HCT116 (cell line): ENCODE data around the gene SIT1.

Experiments used
- EZH2phosphoT487 ChIP-seq: fragments of 200-600 bp; IDR thresholded peaks from 2 replicates; pipeline ENCODE4 v1.6.1; 2018; ENCODE audit warnings: antibody characterized with exemption, borderline replicate concordance
- POLR2A ChIP-seq: IDR thresholded peaks from 2 replicates; pipeline ENCODE4 v1.7.0; 2011; ENCODE audit warnings: borderline replicate concordance; ENCODE audit not compliant: insufficient read depth, insufficient read length; ENCODE audit errors: extremely low read depth
- POLR2AphosphoS5 ChIP-seq: IDR thresholded peaks from 2 replicates; pipeline ENCODE4 v1.6.1; 2011; ENCODE audit warnings: mild to moderate bottlenecking, low read depth, low read length, moderate library complexity
- SIN3A ChIP-seq: IDR thresholded peaks from 2 replicates; pipeline ENCODE4 v1.6.1; 2012; ENCODE audit warnings: low read depth
- TCF7L2 ChIP-seq: IDR thresholded peaks from 2 replicates; pipeline ENCODE4 v1.7.0; 2011; ENCODE audit warnings: borderline replicate concordance, inconsistent platforms; ENCODE audit not compliant: insufficient read depth, insufficient read length; ENCODE audit errors: extremely low read depth
- TF ChIP-seq, protein P1 (sequence below): IDR thresholded peaks from 2 replicates; pipeline ENCODE4 v1.6.1; 2012
- TF ChIP-seq, protein P2 (sequence below): IDR thresholded peaks from 2 replicates; pipeline ENCODE4 v1.6.1; 2012; ENCODE audit warnings: low read depth
- TF ChIP-seq, protein P3 (sequence below), 3 experiments: fragments of 200-600 bp in 1 of 3; sonication (generic) in 1 of 3; IDR thresholded peaks in 2 of 3; conservative IDR thresholded peaks in 1 of 3; 2 replicates each; pipeline ENCODE4 v1.5.1; 2012 to 2017; ENCODE audit warnings: low read depth in 2 of 3, low read length in 2 of 3, antibody characterized with exemption in 1 of 3, borderline replicate concordance in 1 of 3, control low read depth in 1 of 3, mild to moderate bottlenecking in 1 of 3, mixed read lengths in 1 of 3, mixed run types in 1 of 3, moderate library complexity in 1 of 3; ENCODE audit not compliant: insufficient read depth in 1 of 3
- TF ChIP-seq, protein P4 (sequence below): IDR thresholded peaks from 2 replicates; pipeline ENCODE4 v1.6.1; 2012

DNA sequence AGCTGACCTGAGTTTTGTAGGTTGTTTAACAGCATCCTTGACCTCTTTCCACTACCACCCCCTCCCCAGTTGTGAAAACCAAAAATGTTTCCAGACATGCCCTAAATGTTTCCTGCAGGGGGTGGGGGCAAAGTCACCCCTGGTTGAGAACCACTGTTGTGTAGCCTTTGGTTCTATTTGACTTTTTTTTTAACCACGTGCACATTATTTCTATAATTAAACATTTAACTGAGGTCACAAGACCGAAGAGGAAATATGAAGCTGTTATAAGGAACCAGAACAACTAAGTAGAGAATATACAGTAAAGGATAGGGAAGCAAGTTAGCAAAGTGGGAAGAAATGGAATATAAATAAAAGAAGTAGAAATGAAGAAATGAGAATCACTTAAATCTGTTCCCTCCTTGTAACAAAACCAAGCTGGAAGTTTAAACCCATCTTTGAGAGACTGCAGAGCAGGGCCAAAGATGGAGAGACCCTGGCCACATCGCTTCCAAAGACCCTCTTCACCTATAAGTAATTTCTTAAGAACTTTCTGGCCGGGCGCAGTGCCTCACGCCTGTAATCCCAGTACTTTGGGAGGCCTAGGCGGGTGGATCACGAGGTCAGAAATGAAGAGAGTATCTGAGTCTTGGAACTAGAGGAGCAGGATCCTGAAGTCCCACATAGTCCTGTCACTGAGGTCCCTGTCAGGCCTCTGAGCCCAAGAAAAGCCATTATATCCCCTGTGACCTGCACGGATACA, 14.4 kb downstream of the SIT1 start:
- TF ChIP-seq POLR2A (no peak), TCF7L2 (no peak), EZH2phosphoT487 (no peak), SIN3A (no peak), POLR2AphosphoS5 (no peak)
- TF ChIP-seq, protein P1, sequence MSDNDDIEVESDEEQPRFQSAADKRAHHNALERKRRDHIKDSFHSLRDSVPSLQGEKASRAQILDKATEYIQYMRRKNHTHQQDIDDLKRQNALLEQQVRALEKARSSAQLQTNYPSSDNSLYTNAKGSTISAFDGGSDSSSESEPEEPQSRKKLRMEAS, result no peak
- TF ChIP-seq, protein P2, sequence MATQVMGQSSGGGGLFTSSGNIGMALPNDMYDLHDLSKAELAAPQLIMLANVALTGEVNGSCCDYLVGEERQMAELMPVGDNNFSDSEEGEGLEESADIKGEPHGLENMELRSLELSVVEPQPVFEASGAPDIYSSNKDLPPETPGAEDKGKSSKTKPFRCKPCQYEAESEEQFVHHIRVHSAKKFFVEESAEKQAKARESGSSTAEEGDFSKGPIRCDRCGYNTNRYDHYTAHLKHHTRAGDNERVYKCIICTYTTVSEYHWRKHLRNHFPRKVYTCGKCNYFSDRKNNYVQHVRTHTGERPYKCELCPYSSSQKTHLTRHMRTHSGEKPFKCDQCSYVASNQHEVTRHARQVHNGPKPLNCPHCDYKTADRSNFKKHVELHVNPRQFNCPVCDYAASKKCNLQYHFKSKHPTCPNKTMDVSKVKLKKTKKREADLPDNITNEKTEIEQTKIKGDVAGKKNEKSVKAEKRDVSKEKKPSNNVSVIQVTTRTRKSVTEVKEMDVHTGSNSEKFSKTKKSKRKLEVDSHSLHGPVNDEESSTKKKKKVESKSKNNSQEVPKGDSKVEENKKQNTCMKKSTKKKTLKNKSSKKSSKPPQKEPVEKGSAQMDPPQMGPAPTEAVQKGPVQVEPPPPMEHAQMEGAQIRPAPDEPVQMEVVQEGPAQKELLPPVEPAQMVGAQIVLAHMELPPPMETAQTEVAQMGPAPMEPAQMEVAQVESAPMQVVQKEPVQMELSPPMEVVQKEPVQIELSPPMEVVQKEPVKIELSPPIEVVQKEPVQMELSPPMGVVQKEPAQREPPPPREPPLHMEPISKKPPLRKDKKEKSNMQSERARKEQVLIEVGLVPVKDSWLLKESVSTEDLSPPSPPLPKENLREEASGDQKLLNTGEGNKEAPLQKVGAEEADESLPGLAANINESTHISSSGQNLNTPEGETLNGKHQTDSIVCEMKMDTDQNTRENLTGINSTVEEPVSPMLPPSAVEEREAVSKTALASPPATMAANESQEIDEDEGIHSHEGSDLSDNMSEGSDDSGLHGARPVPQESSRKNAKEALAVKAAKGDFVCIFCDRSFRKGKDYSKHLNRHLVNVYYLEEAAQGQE, result no peak
- TF ChIP-seq, protein P3, sequence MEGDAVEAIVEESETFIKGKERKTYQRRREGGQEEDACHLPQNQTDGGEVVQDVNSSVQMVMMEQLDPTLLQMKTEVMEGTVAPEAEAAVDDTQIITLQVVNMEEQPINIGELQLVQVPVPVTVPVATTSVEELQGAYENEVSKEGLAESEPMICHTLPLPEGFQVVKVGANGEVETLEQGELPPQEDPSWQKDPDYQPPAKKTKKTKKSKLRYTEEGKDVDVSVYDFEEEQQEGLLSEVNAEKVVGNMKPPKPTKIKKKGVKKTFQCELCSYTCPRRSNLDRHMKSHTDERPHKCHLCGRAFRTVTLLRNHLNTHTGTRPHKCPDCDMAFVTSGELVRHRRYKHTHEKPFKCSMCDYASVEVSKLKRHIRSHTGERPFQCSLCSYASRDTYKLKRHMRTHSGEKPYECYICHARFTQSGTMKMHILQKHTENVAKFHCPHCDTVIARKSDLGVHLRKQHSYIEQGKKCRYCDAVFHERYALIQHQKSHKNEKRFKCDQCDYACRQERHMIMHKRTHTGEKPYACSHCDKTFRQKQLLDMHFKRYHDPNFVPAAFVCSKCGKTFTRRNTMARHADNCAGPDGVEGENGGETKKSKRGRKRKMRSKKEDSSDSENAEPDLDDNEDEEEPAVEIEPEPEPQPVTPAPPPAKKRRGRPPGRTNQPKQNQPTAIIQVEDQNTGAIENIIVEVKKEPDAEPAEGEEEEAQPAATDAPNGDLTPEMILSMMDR (IDR thresholded peaks at IDR 0.05 in 2 of 3, conservative IDR thresholded peaks at IDR 0.05 in 1 of 3; ENCODE audit: borderline replicate concordance in 1 of 3, insufficient read depth in 1 of 3, low read depth in 2 of 3, low read length in 2 of 3), result no peak
- TF ChIP-seq, protein P4, sequence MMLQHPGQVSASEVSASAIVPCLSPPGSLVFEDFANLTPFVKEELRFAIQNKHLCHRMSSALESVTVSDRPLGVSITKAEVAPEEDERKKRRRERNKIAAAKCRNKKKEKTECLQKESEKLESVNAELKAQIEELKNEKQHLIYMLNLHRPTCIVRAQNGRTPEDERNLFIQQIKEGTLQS, result no peak
